Measurements from ENCODE around the gene ITPRIP.

The ITPRIP gene

GRCh38 chr10:104279550-104280259 is 58.6 kb downstream of the ITPRIP start:
- DNase-seq: no peak

GRCh38 chr10:104277785-104278184 is 60.5 kb downstream of the ITPRIP start:
- no peak for DNase-seq

GRCh38 chr10:104276192-104276591 is 62.1 kb downstream of the ITPRIP start:
- no peak for DNase-seq

- no peak for DNase-seq
Measured at GRCh38 chr10:104274762-104275721, 63.2 kb downstream of the ITPRIP start.

- no peak for DNase-seq
Measured at GRCh38 chr10:104273899-104274575, 64.2 kb downstream of the ITPRIP start.

- DNase-seq: no peak
Measured at GRCh38 chr10:104273286-104273685, 65.0 kb downstream of the ITPRIP start.

- DNase-seq: no peak
Measured at GRCh38 chr10:104268713-104269645, 69.3 kb downstream of the ITPRIP start, which contains the start of gene GSTO2. TSS of gene GSTO2 (plus strand) at chr10:104269184. CDS start at chr10:104274916, 5,732 bp downstream.

GRCh38 chr10:104268405-104268712 is 69.9 kb downstream of the ITPRIP start:
- no peak for DNase-seq

- no peak for DNase-seq
Measured at GRCh38 chr10:104267721-104268404, 70.4 kb downstream of the ITPRIP start.

- DNase-seq: no peak
Measured at GRCh38 chr10:104264783-104265182, 73.5 kb downstream of the ITPRIP start.

- no peak for DNase-seq
Measured at GRCh38 chr10:104262055-104262454, 76.2 kb downstream of the ITPRIP start.

- no peak for DNase-seq
Measured at GRCh38 chr10:104260775-104261115, 77.5 kb downstream of the ITPRIP start.

GRCh38 chr10:104259999-104260774 is 78.1 kb downstream of the ITPRIP start:
- no peak for DNase-seq
